RWPE1 (cell line): Measurements from ENCODE around the gene GFRA1.

Source experiments
- CTCF ChIA-PET: fragments of 350-600 bp; sonication (Branson Sonifier 250); formaldehyde crosslinking; extraction: SDS; loops from one replicate; lab custom pipeline; 2021; lab: Yijun Ruan, JAX
- POLR2A ChIA-PET: fragments of 400-600 bp; formaldehyde crosslinking; extraction: SDS; loops from one replicate; lab custom pipeline; 2020; ENCODE audit warnings: antibody characterized with exemption; ENCODE audit not compliant: low non-redundant PET; lab: Yijun Ruan, JAX
- DNase-seq: peaks from one replicate; pipeline ENCODE4 v3.0.0; 2012; ENCODE audit warnings: low spot score
- H3K27ac ChIP-seq: fragments of 450-650 bp; 2 replicates; pipeline ENCODE4 v1.5.1; 2017
- TF ChIP-seq, protein P1 (sequence below): fragments of 450-650 bp; conservative IDR thresholded peaks from 2 replicates; pipeline ENCODE4 v1.5.1; 2017; ENCODE audit warnings: low read depth, mild to moderate bottlenecking

GFRA1 gene

DNA sequence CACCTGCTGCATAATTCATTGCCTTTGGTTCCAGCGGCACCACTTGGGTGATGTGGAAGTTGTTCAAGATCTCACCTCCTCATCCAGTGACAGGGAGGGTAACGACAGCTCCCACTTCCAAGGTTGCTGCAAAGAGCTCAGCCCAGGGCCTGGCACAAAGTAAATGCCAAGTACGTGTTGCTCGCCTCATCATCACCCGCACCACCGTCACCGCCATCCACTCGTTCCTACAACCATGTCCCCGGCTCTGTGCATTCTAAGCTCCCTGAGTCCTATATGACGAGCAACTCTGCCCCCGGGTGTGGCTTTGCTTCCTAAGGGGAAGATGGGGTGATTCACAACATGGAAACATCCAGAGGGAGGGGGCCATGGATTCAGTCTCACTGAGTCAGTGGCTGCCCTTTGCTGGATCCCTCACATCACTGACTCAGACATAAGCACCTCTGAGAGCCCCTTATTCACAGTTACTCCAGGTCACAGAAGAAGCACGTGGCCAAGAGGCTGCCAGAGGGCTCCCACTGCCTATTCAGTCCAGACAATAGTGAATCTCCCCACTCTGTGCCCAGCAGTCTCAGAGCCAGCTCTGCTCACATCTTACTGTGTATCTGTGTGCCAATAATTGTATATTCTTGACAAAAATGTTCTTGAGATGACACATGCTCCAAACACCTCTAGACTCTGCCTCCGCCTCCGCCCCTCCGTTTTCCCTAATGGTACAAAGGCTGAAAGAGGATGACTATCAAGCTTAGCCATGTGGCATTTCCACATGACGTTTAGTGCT is 159.1 kb downstream of the GFRA1 start:
- no peak overlapping the region for H3K27ac ChIP-seq
- peak; percentile 24 for DNase-seq
- POLR2A ChIA-PET = interaction anchor here (0.7 kb wide), 1 partner anchor 7 kb away, joined by 3 read pairs; no protein-coding TSS in a partner anchor
- TF ChIP-seq, protein P1, sequence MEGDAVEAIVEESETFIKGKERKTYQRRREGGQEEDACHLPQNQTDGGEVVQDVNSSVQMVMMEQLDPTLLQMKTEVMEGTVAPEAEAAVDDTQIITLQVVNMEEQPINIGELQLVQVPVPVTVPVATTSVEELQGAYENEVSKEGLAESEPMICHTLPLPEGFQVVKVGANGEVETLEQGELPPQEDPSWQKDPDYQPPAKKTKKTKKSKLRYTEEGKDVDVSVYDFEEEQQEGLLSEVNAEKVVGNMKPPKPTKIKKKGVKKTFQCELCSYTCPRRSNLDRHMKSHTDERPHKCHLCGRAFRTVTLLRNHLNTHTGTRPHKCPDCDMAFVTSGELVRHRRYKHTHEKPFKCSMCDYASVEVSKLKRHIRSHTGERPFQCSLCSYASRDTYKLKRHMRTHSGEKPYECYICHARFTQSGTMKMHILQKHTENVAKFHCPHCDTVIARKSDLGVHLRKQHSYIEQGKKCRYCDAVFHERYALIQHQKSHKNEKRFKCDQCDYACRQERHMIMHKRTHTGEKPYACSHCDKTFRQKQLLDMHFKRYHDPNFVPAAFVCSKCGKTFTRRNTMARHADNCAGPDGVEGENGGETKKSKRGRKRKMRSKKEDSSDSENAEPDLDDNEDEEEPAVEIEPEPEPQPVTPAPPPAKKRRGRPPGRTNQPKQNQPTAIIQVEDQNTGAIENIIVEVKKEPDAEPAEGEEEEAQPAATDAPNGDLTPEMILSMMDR = no peak
- CTCF ChIA-PET = no interaction called here

DNA sequence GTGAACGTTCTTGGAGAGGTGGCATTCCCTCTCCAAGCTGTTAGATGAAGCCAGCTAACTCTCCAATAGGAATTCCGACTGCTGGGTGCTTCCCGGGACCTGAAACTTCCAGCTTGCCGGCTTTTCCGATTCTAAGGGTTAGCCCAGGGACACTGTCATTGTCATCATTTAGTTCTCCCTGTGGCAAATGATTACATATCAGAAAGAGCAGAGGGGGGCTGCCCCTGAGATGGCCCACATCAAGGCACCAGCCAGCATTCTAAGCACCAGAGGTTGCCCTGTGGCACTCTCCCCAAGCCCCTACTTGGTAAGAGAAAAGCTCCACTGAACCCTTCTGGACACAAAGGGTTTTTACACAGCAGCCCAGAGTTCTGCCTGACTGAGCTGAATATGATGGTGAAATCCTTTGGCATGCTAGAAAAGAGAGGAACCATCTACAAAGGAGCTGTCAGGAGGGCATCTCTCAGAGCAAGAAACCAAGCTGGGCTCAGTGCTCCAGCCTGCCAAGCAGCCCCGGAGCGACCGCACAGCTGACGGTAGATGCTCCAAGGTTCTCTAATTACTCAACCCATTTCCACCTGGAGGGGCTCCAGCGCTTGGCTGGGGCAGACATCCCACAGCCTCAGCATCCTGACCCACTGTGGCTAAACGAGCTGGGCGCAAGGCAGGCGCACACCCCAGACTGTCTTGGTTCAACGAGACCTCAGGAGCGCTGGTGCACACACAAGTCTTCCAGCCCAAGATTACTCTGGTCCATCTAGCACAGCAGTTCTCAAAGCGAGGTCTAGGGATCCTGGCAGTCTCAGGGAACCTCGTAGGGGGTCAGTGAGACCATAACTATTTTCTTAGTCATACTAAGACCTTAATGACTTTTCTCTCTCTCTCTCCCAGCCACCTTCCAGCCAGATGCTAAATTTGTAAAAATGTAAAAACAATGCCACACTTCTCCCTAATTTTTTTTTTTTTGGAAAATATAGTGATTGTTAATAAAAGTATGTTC is 160.5 kb downstream of the GFRA1 start:
- CTCF ChIA-PET = no interaction called here
- H3K27ac ChIP-seq = no peak overlapping the region
- POLR2A ChIA-PET = interaction anchor here (0.7 kb wide), 1 partner anchor 9 kb away, joined by 3 read pairs; no protein-coding TSS in a partner anchor
- TF ChIP-seq, protein P1 = no peak
- no peak for DNase-seq

GRCh38 chr10:116111483-116112095 is 161.4 kb downstream of the GFRA1 start:
- TF ChIP-seq, protein P1 = no peak
- ChIA-PET CTCF (no interaction called here), POLR2A (no interaction called here)
- DNase-seq = no peak
- H3K27ac ChIP-seq = no peak overlapping the region

DNA sequence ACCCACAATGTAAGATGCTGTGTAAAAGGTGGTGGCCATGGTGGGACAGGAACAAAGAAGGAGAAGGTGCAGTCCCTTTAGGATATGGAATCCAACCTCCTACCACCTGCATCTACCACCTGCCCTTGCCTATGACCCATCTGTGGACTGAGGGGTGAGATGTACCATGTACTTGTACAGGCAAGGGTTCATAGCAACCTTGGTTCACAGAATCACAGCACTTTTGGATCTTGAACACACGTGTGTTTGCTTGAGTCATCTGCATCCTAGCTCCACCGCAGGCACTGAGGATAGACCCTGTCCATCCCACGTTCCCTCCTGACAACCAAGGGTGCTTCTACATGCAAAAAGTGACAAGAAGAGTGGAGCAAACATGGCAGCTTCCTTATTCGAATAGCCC is 162.3 kb downstream of the GFRA1 start:
- no peak overlapping the region for H3K27ac ChIP-seq
- TF ChIP-seq, protein P1 = no peak
- ChIA-PET CTCF (no interaction called here), POLR2A (no interaction called here)
- no peak for DNase-seq

GRCh38 chr10:116109881-116110280 is 163.1 kb downstream of the GFRA1 start:
- DNase-seq = no peak
- no peak overlapping the region for H3K27ac ChIP-seq
- TF ChIP-seq, protein P1 = no peak
- POLR2A ChIA-PET = no interaction called here
- CTCF ChIA-PET = interaction anchor here (0.6 to 0.8 kb wide), 3 partner anchors 13 to 177 kb away, joined by 3 read pairs; no protein-coding TSS in a partner anchor

- no peak overlapping the region for H3K27ac ChIP-seq
- ChIA-PET CTCF (interaction anchor here (0.8 kb wide), 1 partner anchor 13 kb away, joined by 3 read pairs; no protein-coding TSS in a partner anchor), POLR2A (no interaction called here)
- DNase-seq = no peak
- TF ChIP-seq, protein P1 = no peak
Observed at GRCh38 chr10:116109481-116109880, 163.5 kb downstream of the GFRA1 start.
